UCSD-AML1 (cell line): ENCODE results near the gene HOXA6.

ENCODE experiments used
- DNase-seq: peaks from one replicate; lab custom pipeline; 2025; ENCODE audit not compliant: unreplicated experiment; lab: John Stamatoyannopoulos, UW

HOXA6 gene

DNA sequence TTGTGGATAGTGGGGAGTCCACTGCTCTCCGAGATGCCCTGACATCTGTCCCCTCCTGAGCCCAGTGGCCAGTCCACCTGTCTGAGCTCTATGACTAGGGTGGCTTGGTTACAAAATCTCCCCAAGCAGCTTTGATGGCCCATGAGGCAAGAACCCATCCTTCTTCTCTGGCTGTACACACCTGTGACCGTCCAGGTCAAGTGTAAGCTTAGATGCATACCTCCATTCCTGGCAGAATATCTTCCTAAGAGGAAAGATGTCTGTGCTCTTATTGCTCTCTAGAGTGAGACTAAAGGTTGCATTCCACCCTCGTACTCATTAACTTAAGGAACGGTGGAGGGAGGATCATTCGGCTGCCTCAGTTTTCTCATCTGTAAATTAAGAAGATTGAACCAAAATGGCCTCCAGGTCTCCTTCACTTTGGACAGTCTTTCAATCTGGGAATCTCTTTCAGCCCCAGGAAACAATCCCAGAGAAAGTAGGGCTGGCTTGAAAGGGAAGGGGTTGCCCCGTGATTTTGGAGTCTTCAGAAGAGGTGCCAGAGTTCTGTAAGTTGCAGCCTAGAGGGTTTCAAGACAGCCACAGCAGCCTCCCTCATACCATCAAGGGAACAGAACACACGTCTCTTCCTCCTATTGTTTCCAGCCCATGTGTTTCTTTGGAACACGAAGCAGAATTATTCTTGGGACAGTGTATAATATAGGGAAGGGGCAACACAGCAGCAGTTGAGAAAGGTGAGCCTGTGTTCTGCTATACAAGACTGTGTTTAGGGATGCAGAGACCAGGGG is 22.5 kb downstream of the HOXA6 start:
- no peak for DNase-seq

DNA sequence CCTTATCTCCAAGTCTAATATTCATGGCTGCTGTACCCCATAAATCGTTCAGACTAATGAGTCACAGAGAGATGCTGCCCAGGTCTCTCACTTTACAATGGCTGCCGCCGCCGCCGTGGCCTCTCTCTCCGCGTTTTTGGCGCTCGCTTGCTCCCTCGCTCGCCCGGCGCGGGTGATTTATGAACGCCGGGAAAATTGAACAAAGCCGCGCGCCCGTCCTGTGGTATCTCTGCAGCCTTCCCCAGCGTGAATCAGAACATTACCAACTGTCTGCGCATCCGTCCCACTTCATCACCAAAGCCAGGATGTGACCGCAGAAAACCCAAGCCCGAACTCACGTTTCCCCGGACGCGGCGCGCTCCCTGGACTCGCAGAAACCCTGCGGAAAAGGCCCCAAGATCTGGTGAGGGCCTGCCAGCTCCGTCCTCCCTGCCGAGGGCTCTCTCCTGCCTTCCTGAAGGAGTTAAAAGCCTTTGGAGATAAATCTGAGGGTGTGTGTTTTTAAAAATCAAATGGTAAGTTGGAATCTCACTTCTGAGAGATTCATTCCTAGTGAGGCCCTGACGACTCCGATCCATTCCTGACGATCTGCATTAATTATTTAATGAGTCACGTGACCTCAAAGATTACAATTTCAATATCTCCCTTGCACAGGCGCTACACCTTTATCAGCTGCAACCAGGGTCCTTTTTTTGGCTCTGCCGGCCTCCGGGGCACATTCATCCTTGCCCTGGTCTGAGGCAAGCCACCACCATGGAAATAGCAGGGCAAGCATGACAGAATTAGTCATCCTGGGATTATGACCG is 23.3 kb downstream of the HOXA6 start:
- no peak for DNase-seq

GRCh38 chr7:27123477-27124053 is 24.0 kb downstream of the HOXA6 start:
- no peak for DNase-seq

- no peak for DNase-seq
Measured at GRCh38 chr7:27123007-27123476, 24.5 kb downstream of the HOXA6 start.

- no peak for DNase-seq
Measured at GRCh38 chr7:27122077-27122910, 25.3 kb downstream of the HOXA6 start.

- no peak for DNase-seq
Measured at GRCh38 chr7:27121684-27122076, 25.9 kb downstream of the HOXA6 start.

DNA sequence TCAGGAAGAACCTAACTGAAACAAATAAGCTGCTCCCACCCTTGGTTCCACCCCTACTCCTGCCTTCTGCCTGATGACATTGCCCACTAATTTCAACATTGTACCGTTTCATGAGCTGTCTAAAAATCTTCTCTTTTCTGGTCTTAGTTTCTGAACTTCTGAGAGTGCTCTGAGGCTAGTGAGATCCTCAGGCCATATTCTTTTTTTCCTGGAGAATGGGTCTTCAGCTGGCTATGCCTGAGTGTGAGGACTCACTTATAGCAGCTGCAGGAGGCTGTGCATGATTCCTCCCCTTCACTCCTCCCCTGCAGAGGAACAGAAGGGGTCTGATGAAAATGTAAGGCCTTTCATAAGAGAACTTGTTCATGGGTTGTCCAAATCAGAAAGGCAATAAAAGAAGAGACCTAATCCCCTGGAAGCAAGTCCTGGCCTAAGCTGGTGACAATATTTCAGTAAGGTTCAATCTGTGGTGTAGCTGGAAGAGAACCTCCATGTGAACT is 28.1 kb downstream of the HOXA6 start:
- no peak for DNase-seq

- no peak for DNase-seq
Measured at GRCh38 chr7:27118580-27118979, 29.0 kb downstream of the HOXA6 start.

DNA sequence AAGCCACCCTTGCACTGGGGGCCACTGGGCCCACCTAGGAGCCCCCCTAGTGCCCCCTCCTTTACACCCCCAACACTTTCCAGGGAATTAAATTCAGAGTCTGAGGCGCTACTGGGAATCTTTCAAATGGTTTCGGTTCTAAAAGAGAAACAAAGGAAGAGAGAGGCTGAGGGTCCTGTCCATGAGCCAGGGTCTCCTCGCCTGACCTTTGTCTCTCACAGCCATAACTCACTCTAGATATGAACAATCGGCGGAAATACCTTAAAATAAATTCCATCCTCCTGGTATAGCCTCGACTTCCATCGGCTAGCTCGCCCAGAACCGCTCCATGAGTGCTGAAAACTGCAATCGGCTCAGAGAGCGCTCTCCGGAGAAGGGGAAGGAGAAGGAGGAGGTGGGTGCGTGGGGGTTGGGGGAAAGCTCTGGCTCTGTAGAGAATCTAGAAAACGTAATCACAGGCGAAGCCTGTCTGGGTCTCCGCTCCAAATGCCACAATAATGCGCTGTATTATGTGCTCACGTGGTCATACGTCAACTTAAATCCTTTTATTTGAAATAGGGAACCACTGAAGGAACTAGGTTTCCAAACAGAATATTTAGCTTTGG is 29.6 kb downstream of the HOXA6 start:
- no peak for DNase-seq

DNA sequence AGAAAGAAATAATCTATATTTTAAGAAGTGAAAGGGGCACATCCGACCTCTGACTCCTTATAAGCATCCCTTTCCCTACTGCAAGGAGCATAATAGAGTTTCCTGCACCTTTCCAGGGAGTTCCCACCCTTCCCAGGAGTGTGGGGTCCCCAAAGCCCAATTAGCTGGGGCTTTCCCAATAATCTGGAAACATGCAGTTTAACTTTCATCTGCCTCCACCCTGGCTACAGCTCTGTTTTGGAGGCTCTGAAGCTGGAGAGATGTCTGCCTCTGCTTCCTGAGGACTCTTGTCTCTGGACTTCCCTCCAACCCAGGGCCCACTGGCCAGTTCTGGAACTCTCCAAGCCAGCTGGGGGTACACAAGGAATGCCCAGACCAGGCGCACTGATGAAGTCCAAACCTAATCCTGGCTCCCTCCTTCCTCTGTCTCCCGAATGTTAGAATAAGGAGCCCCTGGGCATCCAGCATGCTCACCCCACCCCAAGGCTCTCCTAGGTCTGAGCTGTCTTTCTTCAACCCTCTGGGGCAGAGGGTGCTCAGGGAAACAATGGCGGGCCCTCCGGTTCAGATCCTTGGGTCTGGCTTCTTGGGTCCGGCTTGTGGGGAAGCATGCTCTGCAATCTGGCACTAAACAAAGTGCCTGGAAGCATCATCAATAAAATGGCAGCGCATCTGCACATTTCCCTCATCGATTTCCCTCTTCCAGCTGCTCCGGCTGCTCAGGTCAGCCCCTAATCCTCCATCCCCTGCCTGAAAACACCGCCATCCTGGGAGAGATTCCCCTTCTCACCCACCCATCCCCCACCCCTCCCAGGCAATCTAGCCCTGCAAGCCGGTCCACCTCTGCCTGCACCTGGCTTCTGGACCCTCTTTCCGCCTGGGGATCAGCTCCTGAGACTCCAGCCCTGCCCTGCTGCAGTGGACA is 30.4 kb downstream of the HOXA6 start:
- DNase-seq, result no peak

DNA sequence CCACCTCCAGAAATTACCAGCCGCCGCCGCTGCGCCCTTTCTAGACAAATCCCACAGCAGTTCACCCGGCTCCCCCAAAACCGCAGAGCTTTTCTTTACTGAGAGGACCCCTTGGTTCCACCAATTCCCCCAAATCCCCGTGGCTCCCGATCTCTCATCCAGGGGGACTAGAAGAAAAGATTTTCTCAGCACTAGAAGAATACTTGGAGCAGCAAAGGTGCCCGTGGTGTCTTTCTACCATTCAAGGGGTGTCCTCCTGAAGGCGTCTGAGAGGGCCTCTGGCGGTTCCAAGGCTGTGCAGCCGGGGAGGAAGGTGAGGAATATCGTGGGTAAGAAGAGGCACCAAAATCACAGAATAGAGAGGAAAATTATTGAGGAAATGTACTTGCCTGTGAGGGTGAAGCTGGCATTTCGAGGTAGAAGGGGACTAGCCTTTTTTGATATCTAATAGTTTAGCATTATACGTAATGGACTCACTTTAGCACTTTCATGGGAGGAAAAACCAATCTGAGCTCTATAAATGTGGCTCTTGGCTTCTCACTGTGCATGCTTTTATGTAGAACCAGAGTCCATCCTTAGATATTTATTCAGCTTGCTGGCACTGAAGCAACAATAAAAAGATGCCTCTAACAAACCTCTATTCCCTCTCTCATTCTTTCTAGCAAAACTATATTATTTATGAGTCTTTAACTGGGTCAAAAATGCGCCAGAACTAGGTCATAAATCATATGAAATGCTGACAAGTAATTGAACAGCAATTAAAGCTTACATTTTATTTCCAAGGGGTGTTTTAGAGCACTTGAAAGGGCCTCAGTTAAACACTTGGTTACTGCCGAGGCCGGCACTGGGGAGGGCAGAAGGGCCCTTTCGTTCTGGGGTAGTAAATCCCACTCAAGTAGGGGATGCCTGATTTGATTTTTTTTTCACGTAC is 31.3 kb downstream of the HOXA6 start:
- no peak for DNase-seq

DNA sequence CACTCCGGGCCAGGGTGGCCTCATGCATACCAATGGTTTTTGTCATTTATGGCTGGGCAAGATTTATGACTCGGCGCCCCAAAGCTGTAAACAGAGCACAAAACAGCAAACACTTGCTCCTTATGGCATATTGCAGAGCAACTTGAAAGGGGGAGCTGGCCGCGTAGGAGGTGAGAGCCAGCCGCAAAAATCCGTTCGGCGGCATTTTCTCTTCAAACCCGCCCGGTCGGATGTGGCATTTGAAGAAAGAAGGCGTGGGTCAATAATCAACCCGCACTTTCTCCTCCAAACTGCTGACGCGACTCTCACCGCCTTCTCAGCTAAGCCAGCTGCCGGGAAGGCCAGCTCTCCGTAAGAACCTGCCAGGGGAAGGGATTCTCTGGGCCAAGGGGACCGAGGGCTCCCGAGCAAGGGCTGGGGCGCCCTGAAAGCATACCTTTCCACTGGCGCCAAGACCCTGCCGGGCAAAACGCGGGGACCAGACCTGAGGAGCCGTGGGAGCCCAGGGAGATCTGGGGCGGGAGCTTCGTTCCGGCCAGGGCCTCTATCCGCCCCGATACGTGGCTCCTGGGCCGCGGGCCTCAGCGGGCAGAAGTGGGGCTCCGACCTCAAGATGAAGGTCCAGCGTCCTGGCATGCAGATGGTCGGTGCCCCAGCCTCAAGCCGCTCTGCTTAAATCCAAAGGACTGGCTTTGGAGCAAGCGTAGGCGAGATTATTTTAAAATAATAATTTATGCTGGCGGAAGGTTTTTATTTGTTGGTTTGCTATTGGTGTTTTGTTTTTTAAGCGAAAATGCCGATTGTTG is 32.1 kb downstream of the HOXA6 start:
- DNase-seq, result no peak

DNA sequence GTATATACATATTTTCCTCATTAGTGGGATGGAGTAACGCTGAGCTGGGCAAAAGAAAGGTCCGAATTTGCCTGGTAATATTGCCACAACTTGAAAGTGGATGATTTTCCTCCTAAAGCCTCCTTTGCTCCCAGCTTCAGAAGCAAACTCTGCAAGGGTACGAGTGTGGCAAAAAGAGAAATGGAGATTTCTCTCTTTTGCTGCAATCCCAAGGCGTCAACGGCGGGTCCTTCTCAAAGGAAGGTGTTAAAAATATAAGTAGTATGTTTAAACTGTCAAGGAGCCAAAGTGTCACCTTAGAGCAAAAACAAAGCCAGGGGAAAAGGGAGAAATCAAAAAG is 32.7 kb downstream of the HOXA6 start:
- DNase-seq, result no peak

GRCh38 chr7:27113991-27114769 is 33.4 kb downstream of the HOXA6 start:
- no peak for DNase-seq

DNA sequence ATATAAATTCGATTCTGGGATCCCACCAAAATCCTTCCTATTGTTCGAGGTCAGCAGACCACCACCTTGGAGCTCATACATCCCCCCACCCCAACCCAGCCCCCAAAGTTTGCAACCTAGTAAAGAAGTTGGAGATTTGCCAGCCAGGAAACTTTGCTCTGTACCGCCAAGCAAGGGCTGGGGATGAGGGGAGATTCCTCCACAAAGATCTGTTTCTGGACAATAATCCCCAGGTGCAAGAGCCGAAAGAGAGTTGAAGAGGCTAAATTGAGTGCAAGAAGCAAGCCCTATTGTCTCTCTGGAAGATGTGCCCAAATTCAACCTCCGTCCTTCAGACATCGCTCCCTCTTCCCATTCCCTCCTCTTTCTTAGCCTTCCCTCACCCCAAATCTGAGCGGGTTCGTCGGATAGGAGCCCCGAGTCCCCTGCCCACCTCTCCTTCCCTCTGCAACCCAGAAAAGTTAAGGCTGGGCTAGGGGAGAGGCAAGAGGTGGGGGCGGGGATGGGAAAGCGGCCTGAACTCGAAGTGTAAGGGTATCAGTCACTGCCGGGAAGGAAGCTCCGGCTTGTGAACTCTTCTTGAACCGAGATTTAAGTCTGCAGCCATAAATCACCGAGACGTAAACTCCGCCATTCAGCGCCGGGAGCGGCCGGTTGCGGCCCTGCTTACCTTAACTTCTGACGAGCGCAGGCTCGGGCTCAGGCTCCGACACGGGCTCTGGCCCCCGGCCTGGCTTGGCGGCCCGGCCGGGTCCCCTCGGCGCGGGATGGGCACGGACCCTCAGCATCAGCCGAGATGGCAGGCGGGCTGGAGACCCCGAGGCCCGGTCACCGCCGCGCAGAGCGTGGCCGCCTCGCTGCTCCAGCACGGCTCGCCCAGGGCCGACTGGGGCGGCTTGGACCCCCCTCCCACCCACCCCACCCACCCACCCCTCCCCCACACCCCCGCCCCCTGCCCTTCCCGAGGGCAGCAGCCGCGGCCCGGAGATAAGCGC is 34.3 kb downstream of the HOXA6 start:
- no peak for DNase-seq

DNA sequence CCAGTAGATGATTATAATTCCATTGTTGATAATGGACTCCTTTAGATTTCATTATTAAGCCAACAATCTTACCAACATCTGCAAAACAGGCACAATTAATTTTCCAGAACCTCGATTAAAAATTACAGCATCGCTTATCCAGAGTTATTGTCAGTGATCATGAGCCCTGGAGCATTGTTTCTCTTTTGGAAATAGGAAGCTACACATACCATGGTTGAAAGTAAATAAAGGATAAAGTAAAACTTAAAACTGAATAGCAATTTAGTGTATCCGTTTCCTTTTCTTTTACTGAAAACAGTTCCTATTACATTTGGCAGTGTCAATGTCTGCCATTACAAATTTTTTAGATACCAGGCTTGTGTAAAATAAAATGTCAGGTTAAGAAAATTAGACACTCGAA is 35.2 kb downstream of the HOXA6 start:
- DNase-seq, result no peak
